HG03159 (cell line): Measurements from ENCODE around the gene MIEF1.

Experiments
- ATAC-seq: cut with Tn5 transposase; IDR thresholded peaks from one replicate; pipeline ENCODE4 v1.9.1; 2021; ENCODE audit warnings: mild to moderate bottlenecking, moderate library complexity; ENCODE audit not compliant: unreplicated experiment

Gene MIEF1

DNA sequence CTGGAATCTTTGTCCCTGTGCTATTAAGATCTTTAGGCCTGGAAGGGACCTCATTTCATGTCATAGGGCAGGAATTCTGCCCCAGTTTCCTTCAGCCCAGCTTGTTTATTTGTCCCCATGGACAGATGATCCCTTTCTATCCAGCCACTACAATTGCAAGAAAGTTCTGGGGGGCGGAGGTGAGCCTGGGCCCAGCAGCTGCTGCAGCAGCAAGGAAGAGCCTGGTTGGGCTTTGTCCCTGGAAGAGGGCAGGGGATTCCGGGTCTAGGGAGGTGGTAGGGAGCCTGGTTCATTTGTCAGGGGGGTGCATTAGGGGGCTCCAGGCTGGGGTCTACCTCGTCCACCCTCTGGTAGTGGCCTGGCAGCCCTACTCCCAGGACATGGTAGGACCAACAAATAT, 52.1 kb downstream of the MIEF1 start:
- ATAC-seq: no peak

DNA sequence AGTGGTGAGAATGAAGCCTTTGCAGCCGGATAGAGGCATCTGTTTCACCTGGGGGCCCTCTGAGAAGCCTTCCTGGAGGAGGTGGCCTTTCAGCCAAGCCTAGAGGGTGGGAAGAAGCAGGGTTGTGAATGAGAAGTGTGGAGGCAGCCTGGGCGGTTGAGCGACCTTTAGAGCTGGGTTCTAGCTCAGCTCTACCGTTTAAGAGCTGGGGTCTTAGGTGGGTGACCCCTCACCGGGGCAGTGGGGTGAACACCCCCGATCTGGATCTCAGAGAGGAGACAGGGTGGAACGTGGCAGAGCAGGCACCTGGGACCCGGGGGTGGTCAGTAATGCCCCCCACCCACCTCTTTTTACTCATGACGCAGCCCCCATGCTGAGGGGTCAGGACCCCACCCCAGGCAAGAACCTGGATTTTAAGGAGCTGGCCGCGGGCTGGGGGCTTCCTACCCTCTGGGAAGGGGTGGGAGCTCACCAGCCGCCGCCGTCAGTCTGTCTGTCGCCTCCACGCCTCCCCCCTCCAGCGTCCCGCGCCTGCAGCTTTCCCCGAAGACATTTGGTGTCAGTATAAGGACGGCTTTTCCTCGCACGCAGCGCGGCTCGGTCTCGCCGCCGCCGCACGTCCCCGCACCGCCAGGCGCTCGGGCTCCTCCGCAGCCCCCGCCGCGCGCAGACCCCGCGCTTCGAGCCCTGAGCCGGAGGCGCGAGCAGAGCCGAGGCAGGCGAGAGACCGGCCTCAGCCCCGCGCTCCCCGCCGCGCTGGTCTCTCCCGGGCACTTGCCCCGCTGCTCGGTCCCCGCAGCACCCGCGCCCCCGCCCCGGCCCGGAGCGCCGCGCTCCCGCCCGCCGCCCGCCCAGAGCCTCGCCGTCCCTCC, 55.1 kb downstream of the MIEF1 start:
- ATAC-seq: no peak

DNA sequence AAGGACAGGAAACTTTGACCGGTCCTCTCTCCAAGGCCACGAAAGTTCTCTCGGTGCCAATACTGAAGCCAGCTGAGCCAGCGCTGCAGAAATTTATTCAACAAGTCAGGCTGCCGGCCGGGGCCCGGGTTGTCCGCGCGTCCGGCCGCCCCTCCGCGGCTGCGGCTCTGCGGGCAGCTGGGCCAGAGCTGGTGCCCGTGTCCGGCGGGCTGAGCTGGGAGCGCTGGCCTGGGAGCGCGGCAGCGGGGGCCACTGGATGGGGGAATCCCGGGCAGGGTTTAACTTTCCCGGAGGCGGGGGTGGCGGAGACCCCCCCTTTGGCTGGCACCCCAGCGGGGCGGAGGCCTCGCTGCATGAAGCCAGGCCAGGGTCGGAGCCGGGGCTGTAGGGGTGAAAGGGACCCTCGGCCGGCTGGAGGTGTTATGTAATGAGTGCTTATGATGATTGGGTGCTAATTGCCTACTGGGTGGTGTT, 56.2 kb downstream of the MIEF1 start:
- ATAC-seq: no peak

DNA sequence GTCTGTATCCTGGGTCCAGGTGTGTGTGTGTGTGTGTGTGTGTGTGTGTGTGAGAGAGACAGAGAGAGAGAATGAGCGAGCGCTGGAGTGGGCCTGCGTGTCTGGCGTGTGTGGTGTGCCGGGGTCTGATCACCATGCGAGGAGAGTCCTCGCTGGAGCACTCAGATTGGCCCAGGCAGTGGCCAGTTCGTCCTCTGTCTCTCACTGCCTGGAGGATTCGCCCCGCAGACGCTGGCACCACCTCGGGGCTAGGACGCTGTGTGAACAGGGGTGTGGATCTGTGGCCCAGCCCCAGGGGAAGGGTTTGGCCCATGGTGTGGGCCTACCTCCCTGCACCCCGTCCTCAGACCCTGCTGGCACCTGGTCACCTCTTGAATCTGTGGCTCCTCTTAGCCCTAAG, 56.9 kb downstream of the MIEF1 start:
- no peak for ATAC-seq

DNA sequence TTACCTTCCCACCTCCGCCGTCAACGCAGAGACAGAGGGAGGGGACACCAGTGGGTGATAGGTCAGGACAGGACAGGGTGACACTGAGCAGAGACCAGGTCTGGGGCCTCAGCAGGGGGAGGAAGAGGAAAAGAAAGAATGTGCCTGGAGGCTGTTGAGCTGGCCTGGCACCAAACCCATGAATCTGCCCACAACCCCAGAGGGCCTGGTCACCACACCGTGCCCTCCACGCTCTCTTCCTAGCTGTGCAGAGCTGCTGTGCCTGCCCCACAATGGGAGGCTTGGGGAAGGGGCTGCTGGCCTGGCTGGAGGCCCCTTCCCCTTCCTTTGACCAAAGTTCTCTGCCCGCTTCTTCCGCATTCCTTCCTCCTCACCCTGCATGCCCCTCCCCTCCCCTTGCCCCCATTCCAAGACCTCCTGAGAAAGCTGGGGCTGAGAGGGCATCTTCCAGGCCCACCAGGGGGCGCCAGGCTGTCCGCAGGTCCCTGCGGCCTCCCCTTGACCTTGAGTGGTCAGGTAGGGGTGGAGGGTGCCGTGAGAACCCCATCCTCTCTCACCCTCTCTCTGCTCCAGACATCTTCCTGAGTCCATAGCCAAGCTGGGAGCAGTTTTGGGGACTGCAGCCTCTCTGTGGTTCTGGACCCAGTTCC, 57.5 kb downstream of the MIEF1 start:
- ATAC-seq: no peak

DNA sequence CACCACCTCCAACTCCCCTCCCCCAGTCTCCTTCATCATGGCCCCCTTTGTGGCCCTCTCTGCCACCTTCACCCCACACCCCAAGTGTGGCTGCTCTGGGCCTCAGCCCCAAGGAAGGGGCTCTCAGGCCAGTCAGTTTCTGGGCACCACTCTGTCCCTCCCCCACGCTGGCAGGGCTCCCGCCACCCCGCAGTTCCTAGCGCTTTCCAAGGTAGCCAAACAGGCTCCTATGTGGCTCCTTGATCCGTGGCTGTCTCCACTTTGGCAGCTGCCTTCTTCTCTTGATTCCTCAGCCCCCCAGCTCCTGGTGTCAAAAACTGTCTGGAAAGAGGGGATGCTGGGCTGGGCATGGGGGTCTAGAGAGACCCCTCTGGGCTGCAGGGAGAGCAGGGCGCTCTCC, 58.0 kb downstream of the MIEF1 start:
- no peak for ATAC-seq

DNA sequence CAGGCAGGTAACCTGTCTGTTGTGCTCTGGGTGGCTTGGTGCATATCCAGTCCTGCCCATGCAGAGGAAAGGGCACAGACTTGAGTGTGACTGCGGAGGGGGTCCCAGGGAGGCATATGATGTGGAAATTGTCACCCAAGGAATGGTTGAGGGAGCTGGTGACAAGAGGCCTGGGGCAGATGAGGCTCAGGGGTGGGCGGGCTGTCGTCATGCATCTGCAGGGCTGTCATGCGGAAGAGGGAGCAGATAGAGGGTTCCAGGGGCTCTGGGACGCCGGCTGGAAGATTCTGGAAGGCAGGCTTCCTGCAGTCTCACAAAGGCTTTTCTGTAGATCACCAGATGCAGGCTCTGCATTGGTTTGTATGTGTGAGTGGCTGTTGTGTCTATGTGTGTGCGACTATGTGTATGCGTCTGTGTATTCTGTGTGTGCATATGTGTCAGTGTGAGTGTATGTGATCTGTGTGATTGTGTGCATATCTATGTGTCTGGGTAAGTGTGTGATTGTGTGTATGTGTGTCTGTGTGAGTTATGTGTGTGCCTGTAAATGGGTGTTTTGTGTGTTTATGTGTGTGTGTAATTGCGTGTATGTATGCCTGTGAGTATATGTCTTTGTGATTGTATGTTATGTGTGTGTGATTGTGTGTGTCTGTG, 60.9 kb downstream of the MIEF1 start:
- ATAC-seq: no peak

DNA sequence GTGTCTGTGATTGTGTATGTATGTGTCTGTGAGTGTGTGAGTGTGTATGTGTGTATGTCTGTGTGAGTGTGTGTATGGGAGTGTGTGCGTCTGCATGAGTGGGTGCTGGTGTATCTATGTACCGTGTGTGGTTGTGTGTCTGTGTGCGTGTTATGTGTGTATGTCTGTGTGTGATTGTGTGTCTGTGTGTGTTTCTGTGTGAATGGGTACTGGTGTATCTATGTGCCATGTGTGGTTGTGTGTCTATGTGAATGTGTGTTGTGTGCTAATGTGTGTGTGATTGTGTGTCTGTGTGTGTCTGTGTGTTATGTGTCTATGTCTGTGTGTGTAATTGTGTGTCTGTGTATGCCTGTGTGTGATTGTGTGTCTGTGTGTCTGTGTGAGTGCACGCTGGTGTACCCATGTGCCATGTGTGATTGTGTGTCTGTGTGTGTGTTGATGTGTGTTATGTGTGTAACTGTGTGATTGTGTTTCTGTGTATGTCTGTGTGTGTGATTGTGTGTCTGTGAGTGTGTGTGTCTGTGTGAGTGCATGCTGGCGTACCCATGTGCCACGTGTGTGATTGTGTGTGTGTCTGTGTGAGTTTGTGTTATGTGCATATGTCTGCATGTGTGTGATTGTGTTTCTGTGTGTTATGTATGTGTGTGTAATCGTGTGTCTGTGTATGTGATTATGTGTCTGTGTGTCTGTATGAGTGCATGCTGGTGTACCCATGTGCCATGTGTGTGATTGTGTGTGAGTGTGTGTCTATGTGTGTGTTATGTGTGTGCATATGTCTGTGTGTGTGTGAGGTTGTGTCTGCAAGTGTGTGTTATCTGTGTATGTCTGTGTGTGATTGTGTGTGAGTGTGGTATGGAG, 61.7 kb downstream of the MIEF1 start:
- no peak for ATAC-seq

DNA sequence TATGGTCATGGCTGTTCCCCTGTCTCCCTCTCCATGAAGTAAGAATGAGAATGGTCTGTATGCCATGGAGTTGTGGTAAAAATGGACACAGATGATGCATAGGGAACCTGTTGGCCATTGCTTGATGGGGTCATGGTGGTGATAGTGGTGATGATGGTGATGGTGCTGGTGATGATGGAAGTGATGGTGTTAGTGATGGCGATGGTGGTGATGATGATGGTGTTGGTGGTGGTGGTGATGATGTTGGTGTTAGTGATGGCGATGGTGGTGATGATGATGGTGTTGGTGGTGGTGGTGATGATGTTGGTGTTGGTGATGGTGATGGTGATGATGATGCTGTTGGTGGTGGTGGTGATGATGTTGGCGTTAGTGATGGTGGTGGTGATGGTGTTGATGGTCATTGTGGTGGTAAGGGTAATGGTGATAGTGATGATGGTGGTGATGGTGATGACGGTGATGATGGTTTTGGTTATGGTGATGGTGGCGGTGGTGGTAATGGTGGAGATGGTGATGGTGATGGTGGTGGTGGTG, 63.4 kb downstream of the MIEF1 start:
- no peak for ATAC-seq

DNA sequence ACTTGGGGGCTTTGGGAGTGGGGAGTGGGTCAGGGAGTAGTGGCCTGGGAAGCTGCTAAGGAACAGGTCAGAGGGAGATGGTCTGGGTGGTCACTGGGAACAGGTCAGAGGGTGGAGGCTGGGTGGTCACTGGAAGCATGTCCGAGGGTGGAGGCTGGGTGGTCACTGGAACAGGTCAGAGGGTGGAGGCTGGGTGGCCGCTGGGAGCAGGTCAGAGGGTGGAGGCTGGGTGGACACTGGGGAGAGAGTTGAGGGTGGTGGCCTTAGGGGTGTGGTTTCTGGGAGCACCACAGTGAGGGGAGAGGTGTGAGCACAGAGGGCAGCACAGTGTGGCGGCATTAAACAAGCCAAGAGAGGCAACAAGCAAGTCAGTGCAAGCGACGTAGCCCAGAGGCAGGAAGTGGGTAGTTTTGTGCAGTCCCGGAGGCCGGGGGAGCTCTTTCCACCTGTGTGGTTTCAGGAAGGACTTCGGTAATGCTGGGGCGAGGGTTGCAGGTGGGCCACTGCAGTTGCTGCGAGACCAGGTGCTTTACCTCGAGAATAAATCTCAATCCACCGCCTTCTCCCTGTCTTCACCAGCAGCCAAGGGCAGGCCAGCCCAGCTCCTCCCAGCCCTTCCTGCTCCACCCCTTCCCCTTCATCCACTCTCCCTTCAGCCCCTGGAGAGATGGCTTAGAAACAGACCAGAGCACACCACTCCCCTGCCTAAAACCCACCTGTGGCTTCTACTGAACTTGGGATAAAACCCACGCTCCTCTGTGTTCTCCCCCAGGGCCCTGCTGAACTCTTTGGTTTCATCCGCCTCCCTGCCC, 65.3 kb downstream of the MIEF1 start:
- ATAC-seq: no peak
